HG03558 (cell line): ENCODE data around the gene ADCY2.
A peak's percentile ranks its signal among the peaks of the same experiment; 100 is the strongest.

Experiments used
- ATAC-seq: cut with Tn5 transposase; IDR thresholded peaks from one replicate; pipeline ENCODE4 v1.9.1; 2021; ENCODE audit warnings: moderate number of reproducible peaks; ENCODE audit not compliant: unreplicated experiment; ENCODE audit errors: extremely low read depth

Gene ADCY2

GRCh38 chr5:7849681-7850394, 453.9 kb downstream of the ADCY2 start:
- ATAC-seq, result no peak

GRCh38 chr5:7850395-7851239, 454.7 kb downstream of the ADCY2 start, which contains the start of gene CFAP90:
TSS of gene CFAP90 (minus strand) at chr5:7851133. CDS start at chr5:7851021, 112 bp downstream.
- no peak for ATAC-seq

GRCh38 chr5:7851240-7851592, 455.3 kb downstream of the ADCY2 start:
- ATAC-seq, result no peak

GRCh38 chr5:7851617-7852289, 455.8 kb downstream of the ADCY2 start:
- ATAC-seq, result no peak

GRCh38 chr5:7852542-7852941, 456.6 kb downstream of the ADCY2 start:
- ATAC-seq, result no peak

GRCh38 chr5:7852988-7853387, 457.1 kb downstream of the ADCY2 start:
- ATAC-seq, result no peak

- ATAC-seq, result no peak
Measured at GRCh38 chr5:7855611-7856010, 459.7 kb downstream of the ADCY2 start.

- ATAC-seq, result no peak
Measured at GRCh38 chr5:7856855-7857254, 460.9 kb downstream of the ADCY2 start.

GRCh38 chr5:7857361-7857760, 461.4 kb downstream of the ADCY2 start:
- ATAC-seq, result no peak

- ATAC-seq, result peak; percentile 57
Measured at GRCh38 chr5:7857926-7858632, 462.1 kb downstream of the ADCY2 start.

- no peak for ATAC-seq
Measured at GRCh38 chr5:7866196-7866595, 470.3 kb downstream of the ADCY2 start.

- no peak for ATAC-seq
Measured at GRCh38 chr5:7867260-7867659, 471.3 kb downstream of the ADCY2 start.

- no peak for ATAC-seq
Measured at GRCh38 chr5:7868427-7868772, 472.5 kb downstream of the ADCY2 start.

GRCh38 chr5:7868773-7869473, 473.0 kb downstream of the ADCY2 start, which contains the start of the genes FASTKD3 and MTRR:
TSS of gene FASTKD3 (minus strand) at chr5:7869031. CDS start at chr5:7868083, 948 bp downstream.
TSS of gene MTRR (plus strand) at chr5:7869148. CDS start at chr5:7870795, 1,647 bp downstream.
- ATAC-seq, result peak; percentile 92

GRCh38 chr5:7869474-7870136, 473.7 kb downstream of the ADCY2 start:
- no peak for ATAC-seq

- ATAC-seq, result peak; percentile 22
Measured at GRCh38 chr5:7871653-7872052, 475.7 kb downstream of the ADCY2 start.

GRCh38 chr5:7872517-7873130, 476.7 kb downstream of the ADCY2 start:
- no peak for ATAC-seq

- ATAC-seq, result no peak
Measured at GRCh38 chr5:7873216-7873615, 477.3 kb downstream of the ADCY2 start.

GRCh38 chr5:7874639-7875038, 478.7 kb downstream of the ADCY2 start:
- no peak for ATAC-seq
